GM19438 (cell line): ENCODE results near the gene ZFP1.

ENCODE experiments used
- ATAC-seq: cut with Tn5 transposase; IDR thresholded peaks from one replicate; pipeline ENCODE4 v1.9.1; 2021; ENCODE audit warnings: low read depth; ENCODE audit not compliant: unreplicated experiment

Gene ZFP1

DNA sequence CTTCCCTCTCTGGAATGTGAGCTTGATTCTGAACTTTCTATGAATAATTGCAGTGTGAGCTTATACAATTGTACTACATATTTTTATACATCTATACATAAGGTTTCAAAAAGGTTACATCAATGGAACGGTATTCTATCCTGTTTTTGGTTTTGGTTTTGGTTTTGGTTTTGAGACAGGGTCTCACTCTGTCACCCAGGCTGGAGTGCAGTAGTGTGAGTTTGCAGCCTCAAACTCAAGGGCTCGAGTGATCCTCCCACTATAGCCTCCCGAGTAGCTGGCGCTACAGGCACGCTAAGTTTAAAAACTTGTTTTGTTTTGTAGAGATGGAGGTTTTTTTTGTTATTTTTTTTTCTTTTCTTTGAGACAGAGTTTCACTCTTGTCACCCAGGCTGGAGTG, 71.5 kb downstream of the ZFP1 start:
- peak; percentile 55 for ATAC-seq
